Measurements from ENCODE around the gene CCER1.

The CCER1 gene

DNA sequence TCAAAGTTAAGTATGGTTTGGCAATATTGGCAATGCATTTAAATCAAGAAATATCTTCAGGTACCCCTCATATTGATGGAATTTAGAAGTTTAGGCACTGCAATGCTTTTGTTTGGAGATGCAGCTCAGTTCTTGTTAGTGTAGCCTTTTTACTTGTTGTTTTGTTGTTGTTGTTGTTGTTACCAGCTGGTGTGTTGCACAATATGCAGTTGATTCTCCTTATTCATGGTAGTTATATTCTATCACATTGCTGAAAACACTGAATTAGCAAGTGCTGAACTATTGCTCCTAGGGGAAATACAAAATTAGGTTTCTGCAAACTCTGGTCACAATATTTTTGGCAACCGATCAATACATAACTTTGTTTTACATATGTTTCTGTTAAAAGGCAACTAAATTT is 34.8 kb downstream of the CCER1 start:
- no peak for DNase-seq (ENCODE audit: low spot score)

DNA sequence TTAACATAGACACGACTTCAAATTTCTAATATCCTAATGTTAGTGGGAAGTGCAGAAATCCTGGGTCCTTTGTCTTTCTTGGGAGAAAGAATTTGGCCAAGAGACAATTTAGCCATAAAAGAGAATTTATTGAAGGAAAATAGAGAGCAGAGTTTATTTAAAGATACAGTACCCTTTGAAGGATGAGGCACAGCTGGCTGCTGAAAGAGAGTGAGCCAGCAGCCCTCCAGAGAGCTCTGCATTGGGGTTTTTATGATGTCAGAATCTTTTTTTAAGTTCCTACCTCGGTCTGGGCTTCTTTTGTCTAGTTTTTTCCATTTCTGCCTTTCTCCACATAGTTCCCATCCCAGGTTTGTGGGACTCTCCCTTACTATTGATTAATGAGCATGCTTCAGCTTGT is 37.5 kb downstream of the CCER1 start:
- DNase-seq (ENCODE audit: low spot score), result no peak

DNA sequence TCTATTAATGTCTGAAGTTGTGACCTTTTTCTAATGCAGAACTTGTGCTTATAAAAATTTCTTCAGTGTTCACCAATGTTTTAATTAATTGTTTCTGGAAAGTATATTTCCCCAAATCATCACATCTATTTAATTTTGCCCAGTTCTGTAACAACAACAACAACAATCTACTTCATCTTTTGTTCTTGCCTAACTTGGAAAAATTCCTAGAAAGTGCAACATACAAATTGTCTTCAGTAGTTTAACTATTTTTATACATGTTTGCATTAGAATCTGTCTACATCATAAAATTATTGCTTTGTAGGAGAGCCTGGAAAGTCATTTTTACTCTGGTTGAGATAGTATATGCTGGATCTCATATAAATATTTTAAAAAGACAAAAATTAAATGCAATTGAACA is 38.5 kb downstream of the CCER1 start:
- DNase-seq (ENCODE audit: low spot score), result no peak

DNA sequence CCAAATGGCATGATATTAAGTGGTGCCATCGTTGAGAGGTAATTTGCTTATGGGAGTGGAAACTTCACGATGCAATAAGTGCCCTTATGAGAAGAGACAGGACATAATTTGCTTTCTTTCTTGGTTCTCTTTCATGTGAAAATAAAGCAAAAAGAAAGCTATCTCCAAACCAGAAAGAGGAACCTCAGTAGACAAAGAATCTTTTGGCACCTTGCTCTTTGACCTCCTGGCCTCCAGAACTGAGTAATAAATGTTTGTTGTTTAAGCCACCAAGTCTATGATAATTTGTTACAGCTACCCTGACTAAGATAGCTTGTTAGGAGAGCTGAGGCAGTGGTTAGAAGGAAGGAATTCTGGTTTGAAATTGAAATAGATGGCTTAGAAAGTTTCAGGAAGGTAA is 39.6 kb downstream of the CCER1 start:
- DNase-seq (ENCODE audit: low spot score), result no peak

DNA sequence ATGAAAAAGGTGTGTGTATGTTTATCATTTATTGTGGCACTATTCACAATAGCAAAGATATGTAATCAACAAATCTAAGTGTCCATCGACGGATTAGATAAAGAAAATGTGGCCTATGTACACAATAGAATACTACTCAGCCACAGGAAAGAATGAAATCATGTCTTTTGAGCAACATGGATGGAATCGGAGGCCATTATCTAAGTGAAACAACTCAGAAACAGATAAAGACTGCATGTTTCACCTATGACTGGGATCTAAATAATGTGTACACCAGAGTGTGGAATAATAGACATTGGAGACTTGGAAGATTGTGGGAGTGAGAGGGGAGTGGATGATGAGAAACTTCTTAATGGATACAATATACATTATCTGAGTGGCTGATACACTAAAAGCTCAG is 44.0 kb downstream of the CCER1 start:
- no peak for DNase-seq (ENCODE audit: low spot score)

DNA sequence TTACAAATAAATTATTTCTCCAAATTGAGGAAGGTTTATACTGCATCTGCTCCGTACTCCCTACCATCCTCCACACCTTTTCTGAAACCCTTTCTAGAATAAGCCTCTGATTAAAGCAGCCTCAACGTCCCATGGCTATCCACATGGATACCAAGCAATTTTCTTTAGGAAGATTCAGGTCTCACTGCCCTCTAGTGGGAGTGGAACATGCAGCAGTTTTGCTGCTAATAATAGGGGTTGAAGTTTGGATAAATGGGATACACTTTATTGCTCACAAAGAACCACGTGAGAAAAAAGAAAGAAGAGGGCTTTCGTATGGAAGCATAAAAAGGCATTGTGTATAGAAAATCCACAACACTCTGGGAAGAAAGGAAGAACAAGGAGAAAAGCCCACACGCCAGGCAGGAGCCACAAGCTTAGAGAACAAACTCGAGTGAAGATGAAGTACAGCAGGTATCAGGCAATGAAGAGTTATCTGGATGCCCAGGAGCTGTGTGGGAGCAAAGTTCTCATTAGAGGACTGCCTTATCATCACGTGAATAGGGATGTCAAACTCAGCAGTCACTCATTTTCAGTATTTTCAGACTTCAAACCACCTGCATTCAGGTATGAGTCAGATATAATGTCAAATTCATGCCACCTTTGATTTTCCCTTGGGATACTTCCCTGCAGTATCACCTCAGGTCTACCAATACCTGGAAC is 45.8 kb downstream of the CCER1 start:
- peak; percentile 57 for DNase-seq (ENCODE audit: low spot score)

DNA sequence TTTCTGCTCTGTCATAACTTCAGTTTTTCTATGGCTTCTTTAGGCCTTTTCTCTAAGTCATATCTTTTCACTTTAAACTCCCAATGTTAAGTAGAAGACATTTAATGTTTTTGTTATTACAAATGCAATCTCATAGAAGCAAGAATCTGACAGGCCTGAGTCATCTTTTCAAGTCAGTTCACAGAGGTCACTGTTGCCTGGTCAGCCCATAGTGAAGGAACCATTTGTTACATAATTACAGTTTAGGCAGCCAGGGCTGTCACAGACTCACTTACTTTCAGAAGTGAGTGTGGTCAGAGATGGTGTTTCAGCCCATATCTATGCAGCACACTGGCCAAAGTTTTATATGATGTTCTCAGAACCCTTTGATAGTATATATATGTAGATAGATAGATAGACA is 46.5 kb downstream of the CCER1 start:
- peak; percentile 65 for DNase-seq (ENCODE audit: low spot score)

DNA sequence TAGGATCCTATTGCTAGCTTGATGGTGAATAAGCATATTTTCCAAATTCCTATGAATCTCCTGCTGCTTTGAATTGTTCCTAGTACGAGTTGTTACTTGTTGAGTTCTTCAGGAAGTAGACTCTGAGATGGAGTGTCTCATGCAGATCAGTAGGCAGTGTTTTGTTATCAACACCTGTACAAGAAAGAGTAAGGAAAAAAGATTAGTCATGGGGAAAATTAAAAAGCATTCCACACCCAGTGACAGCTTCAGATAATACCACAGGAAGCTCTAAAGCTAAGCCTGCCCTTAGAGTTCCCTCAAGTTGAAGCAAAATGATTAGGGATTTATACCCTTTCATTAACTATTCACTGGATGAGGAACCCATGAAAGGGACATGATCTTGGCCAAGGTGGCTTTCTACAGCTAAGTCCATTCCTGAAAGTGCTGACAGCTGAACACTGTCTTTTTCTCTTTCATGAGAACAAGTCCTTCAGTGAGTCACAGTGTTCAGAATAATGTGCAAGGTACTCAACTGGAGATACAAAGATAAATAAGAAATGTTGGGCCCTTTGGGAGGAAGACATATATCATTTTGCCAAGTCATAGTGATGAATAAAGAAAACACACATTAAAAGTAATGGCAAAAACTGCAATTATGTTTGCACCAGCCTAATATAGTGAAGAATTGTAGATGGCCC is 49.1 kb downstream of the CCER1 start:
- no peak for DNase-seq (ENCODE audit: low spot score)

DNA sequence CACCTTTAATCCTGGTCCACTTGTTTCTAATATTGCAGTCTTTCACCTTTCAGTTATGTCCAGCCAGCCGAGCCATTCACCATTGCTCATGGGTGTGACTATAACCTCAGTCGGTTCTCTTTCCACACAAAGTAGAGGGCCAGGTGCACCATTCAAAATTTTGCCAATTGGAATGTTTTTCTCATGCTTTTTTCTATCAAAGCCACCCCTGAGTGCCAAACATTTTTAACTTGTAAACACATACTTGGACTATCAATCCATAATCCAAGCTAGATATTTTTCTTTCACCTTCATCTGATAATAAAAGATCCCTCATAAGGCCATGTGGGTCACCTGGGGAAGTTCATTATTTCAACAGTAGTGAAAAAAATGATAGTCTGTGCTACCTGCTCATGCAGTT is 52.4 kb downstream of the CCER1 start:
- no peak for DNase-seq (ENCODE audit: low spot score)

Measured in COLO829 (cell line).